HG03066 (cell line): ENCODE data around the gene COL23A1.
"Not testable (repeated sequence)": the region's sequence is repeated elsewhere in the genome, so short reads cannot be mapped to it uniquely, and the experiment has no call there.

Experiments
- ATAC-seq: cut with Tn5 transposase; IDR thresholded peaks from one replicate; pipeline ENCODE4 v1.9.1; 2021; ENCODE audit warnings: low read depth; ENCODE audit not compliant: unreplicated experiment

COL23A1 gene

GRCh38 chr5:178486878-178487512, 103.2 kb downstream of the COL23A1 start:
- not testable (repeated sequence) for ATAC-seq

GRCh38 chr5:178486239-178486641, 104.0 kb downstream of the COL23A1 start:
- ATAC-seq: no peak

GRCh38 chr5:178483620-178484019, 106.6 kb downstream of the COL23A1 start:
- ATAC-seq: no peak

- ATAC-seq: no peak
These were observed 110.9 kb downstream of the COL23A1 start for GRCh38 chr5:178479261-178479660.

GRCh38 chr5:178478370-178478769, 111.8 kb downstream of the COL23A1 start:
- ATAC-seq: no peak

- ATAC-seq: no peak
These were observed 112.4 kb downstream of the COL23A1 start for GRCh38 chr5:178477802-178478201.

- no peak for ATAC-seq
These were observed 113.0 kb downstream of the COL23A1 start for GRCh38 chr5:178476972-178477754.

- no peak for ATAC-seq
These were observed 113.7 kb downstream of the COL23A1 start for GRCh38 chr5:178476531-178476930.

- ATAC-seq: no peak
These were observed 114.8 kb downstream of the COL23A1 start for GRCh38 chr5:178475422-178475821.

- ATAC-seq: no peak
These were observed 115.5 kb downstream of the COL23A1 start for GRCh38 chr5:178474562-178475184.

GRCh38 chr5:178473854-178474253, 116.3 kb downstream of the COL23A1 start:
- ATAC-seq: no peak

- ATAC-seq: no peak
These were observed 118.1 kb downstream of the COL23A1 start for GRCh38 chr5:178472138-178472537.

GRCh38 chr5:178471711-178472110, 118.5 kb downstream of the COL23A1 start:
- ATAC-seq: no peak

- no peak for ATAC-seq
These were observed 119.5 kb downstream of the COL23A1 start for GRCh38 chr5:178470760-178471025.

- no peak for ATAC-seq
These were observed 120.0 kb downstream of the COL23A1 start for GRCh38 chr5:178469975-178470759.

- ATAC-seq: no peak
These were observed 120.9 kb downstream of the COL23A1 start for GRCh38 chr5:178469011-178469974.

GRCh38 chr5:178468196-178468685, 122.0 kb downstream of the COL23A1 start:
- no peak for ATAC-seq

- ATAC-seq: no peak
These were observed 122.5 kb downstream of the COL23A1 start for GRCh38 chr5:178467568-178468195.

GRCh38 chr5:178467205-178467567, 123.0 kb downstream of the COL23A1 start:
- ATAC-seq: no peak
